Fibroblast of lung (primary cell): Measurements from ENCODE around the gene NFASC. TPM values are rescaled to one million over a fixed set of nuclear protein-coding genes. Genes with fewer than 3 reads are reported as not detected.

Experiments
- DNase-seq, 2 donors: peaks; one replicate each; pipeline versions ENCODE4 v3.0.0 to v3.0.0-alpha.2; 2010; ENCODE audit warnings: low read depth in 2 of 2
- H2AFZ ChIP-seq: 2 replicates; pipeline ENCODE4 v1.5.1; 2012; ENCODE audit warnings: low read length, control low read depth, inconsistent platforms
- H3K27ac ChIP-seq: 2 replicates; pipeline ENCODE4 v1.5.1; 2011; ENCODE audit warnings: low read length, control low read depth; ENCODE audit not compliant: insufficient read depth
- H3K27me3 ChIP-seq: 2 replicates; pipeline ENCODE4 v1.5.1; 2011; ENCODE audit warnings: mild to moderate bottlenecking, low read length; ENCODE audit not compliant: control insufficient read depth, insufficient read depth
- H3K36me3 ChIP-seq: 2 replicates; pipeline ENCODE4 v1.5.1; 2011; ENCODE audit warnings: low read length; ENCODE audit not compliant: control insufficient read depth, insufficient read depth
- H3K4me1 ChIP-seq: 2 replicates; pipeline ENCODE4 v1.5.1; 2011; ENCODE audit warnings: low read length; ENCODE audit not compliant: control insufficient read depth, insufficient read depth; ENCODE audit errors: extremely low read depth
- H3K4me2 ChIP-seq: 2 replicates; pipeline ENCODE4 v1.5.1; 2011; ENCODE audit warnings: low read length, control low read depth; ENCODE audit not compliant: insufficient read depth; ENCODE audit errors: extremely low read depth
- H3K4me3 ChIP-seq, 4 experiments: fragments of 200-600 bp in 1 of 4; sonication (generic) in 1 of 4; replicated peaks in 1 of 4; 2 replicates each; pipeline ENCODE4 v1.5.1; 2011 to 2016; ENCODE audit warnings: low read length in 4 of 4, low read depth in 3 of 4, mild to moderate bottlenecking in 3 of 4, control low read depth in 2 of 4, inconsistent platforms in 1 of 4, mixed read lengths in 1 of 4; ENCODE audit not compliant: insufficient read depth in 1 of 4; ENCODE audit errors: control extremely low read depth in 1 of 4
- H3K79me2 ChIP-seq: 2 replicates; pipeline ENCODE4 v1.5.1; 2012; ENCODE audit warnings: mild to moderate bottlenecking, low read length, inconsistent platforms; ENCODE audit not compliant: control insufficient read depth, insufficient read depth
- H3K9ac ChIP-seq: 2 replicates; pipeline ENCODE4 v1.5.1; 2011; ENCODE audit warnings: mild to moderate bottlenecking, low read length, control low read depth; ENCODE audit not compliant: insufficient read depth
- H3K9me3 ChIP-seq: 2 replicates; pipeline ENCODE4 v1.5.1; 2012; ENCODE audit warnings: low read depth, low read length; ENCODE audit not compliant: control insufficient read depth, insufficient read depth
- H4K20me1 ChIP-seq: 2 replicates; pipeline ENCODE4 v1.5.1; 2011; ENCODE audit warnings: low read length; ENCODE audit not compliant: control insufficient read depth, insufficient read depth; ENCODE audit errors: extremely low read depth
- CTCF ChIP-seq, 2 donors: IDR thresholded peaks in 1 of 2; conservative IDR thresholded peaks in 1 of 2; 1 replicate in 1 of 2; 2 replicates in 1 of 2; pipeline ENCODE4 v1.5.1; 2011 to 2012; ENCODE audit warnings: low read length in 2 of 2, control low read depth in 1 of 2, inconsistent platforms in 1 of 2, low read depth in 1 of 2, mild to moderate bottlenecking in 1 of 2
- EZH2 ChIP-seq: IDR thresholded peaks from 2 replicates; pipeline ENCODE4 v1.5.1; 2012; ENCODE audit warnings: low read length, control low read depth, mild to moderate bottlenecking; ENCODE audit errors: missing control alignments
- polyA plus RNA-seq, 2 donors: library from polyadenylated mRNA; depleted of rRNA in 1 of 2; stranded (reverse) in 1 of 2; unstranded in 1 of 2; fragments of >200 nt; gene quantifications; 2 replicates each; pipeline ENCODE4 v1.2.1, GENCODE V29; 2011 to 2012; ENCODE audit warnings: missing spikeins in 1 of 2
- total RNA-seq: library from RNA; depleted of rRNA; stranded (reverse); fragments of >200 nt; gene quantifications from 2 replicates; pipeline ENCODE4 v1.2.1, GENCODE V29; 2014

The NFASC gene
- total and polyA plus RNA-seq, 2 donors (not counting 1 experiment from before 2014, with no cell fraction given) = 13.4 to 16.5 TPM

- H3K27ac ChIP-seq = no peak overlapping the region
- H3K27me3 ChIP-seq = no peaks in the 10 kb centered on the region
- peaks cover 4% of the 10 kb centered on the region for H3K36me3 ChIP-seq
- no peak overlapping the region for H3K4me3 ChIP-seq
- no peaks in the 10 kb centered on the region for H3K9me3 ChIP-seq
- no peak overlapping the region for H2AFZ ChIP-seq
- H3K4me1 ChIP-seq = no peaks in the 10 kb centered on the region
- no peak for DNase-seq
- H3K4me2 ChIP-seq = no peak overlapping the region
- no peaks in the 10 kb centered on the region for H3K79me2 ChIP-seq
- H4K20me1 ChIP-seq = no peaks in the 10 kb centered on the region
- TF ChIP-seq EZH2 (no peak), CTCF (conservative IDR thresholded peaks at IDR 0.05 in 1 of 2, IDR thresholded peaks at IDR 0.05 in 1 of 2; ENCODE audit: low read depth in 1 of 2, low read length in 2 of 2) (no peak)
- H3K9ac ChIP-seq = no peak overlapping the region
These were observed 120.2 kb downstream of the NFASC start for GRCh38 chr1:204990721-204991341.

DNA sequence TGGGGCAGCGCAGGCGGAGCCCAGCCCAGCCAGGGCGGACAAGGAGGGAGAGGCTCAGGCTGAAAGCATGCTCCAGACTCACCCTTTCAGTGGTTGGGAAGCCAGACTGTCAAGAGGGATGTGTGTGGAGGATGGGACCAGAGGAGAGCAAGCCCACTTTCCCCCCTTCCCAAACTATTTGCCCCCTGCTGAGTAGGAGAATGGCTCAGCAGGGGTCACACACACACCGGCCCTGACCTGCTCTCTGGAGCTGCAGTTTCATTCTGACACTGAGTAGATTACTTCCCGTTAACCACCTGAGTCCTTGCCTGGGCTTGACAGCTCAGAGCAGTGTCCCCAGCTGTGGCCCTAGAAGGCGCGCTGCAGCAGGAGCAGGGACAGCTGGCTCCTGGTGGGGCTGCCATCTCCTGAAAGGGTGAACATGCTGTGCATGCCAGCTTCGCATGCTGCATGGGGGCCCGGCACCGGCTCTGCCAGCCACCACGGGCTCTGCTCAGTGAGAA is 120.7 kb downstream of the NFASC start:
- Histone ChIP-seq H3K4me3 (no peak overlapping the region), H3K79me2 (no peaks in the 10 kb centered on the region), H3K4me2 (no peak overlapping the region), H4K20me1 (no peaks in the 10 kb centered on the region), H3K9ac (no peak overlapping the region), H3K27ac (no peak overlapping the region), H3K36me3 (peaks cover 4% of the 10 kb centered on the region), H3K4me1 (no peaks in the 10 kb centered on the region), H2AFZ (no peak overlapping the region), H3K27me3 (no peaks in the 10 kb centered on the region), H3K9me3 (no peaks in the 10 kb centered on the region)
- no peak for DNase-seq
- no peak for TF ChIP-seq CTCF (conservative IDR thresholded peaks at IDR 0.05 in 1 of 2, IDR thresholded peaks at IDR 0.05 in 1 of 2; ENCODE audit: low read depth in 1 of 2, low read length in 2 of 2)
- no peak for TF ChIP-seq EZH2

DNA sequence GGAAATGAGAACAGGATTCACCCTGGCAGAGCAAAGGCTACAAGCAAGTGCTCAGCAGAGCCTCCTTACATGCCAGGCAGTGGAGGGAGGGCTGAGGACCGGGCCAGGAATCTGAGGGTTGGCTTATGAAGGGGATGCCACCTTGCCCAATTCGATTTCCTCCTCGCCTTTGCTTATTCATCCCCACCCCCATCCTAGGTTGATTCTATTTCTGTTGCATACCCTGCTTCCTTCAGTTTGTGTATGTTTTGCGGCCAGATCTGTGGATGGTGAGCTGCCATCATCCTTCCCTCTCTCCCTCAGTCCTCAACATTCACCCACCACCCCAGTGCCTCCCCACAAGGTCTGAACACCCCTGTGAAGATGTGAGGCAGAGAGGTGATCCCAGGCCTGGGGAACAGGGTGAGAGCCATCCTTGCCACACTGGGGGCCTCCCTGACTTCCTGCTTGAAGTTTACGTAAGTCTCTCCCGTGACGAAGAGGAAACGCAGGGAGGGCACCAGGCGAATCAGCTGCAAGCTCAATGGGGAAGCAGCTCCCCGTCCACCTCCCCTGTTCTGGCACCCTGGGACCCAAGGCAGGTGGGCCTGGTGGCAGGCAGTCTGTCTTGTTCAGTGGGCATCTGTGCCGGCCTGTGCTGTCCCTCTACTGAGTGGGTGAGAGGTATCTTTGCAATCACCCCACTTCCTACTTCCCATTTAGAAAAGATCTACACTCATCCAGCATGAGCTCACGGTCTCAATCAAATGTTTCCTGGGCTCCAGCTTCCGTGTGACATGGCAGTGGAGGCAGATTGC is 121.7 kb downstream of the NFASC start:
- no peak for TF ChIP-seq CTCF (conservative IDR thresholded peaks at IDR 0.05 in 1 of 2, IDR thresholded peaks at IDR 0.05 in 1 of 2; ENCODE audit: low read depth in 1 of 2, low read length in 2 of 2)
- TF ChIP-seq EZH2 = no peak
- H2AFZ ChIP-seq = no peak overlapping the region
- DNase-seq = no peak
- no peak overlapping the region for H3K27ac ChIP-seq
- H3K36me3 ChIP-seq = peaks cover 4% of the 10 kb centered on the region
- H3K79me2 ChIP-seq = no peaks in the 10 kb centered on the region
- H4K20me1 ChIP-seq = no peaks in the 10 kb centered on the region
- no peak overlapping the region for H3K4me3 ChIP-seq
- no peaks in the 10 kb centered on the region for H3K27me3 ChIP-seq
- H3K9ac ChIP-seq = no peak overlapping the region
- no peaks in the 10 kb centered on the region for H3K9me3 ChIP-seq
- no peaks in the 10 kb centered on the region for H3K4me1 ChIP-seq
- no peak overlapping the region for H3K4me2 ChIP-seq
